ENCODE results near the gene SLC30A2.

SLC30A2 gene

GRCh38 chr1:25989440-25990234 is 56.3 kb downstream of the SLC30A2 start:
- H3K4me3 ChIP-seq (ENCODE audit: low read length): no peak overlapping the region
- no peaks in the 10 kb centered on the region for H3K79me2 ChIP-seq (ENCODE audit: low read length)
- no peak overlapping the region for H2AFZ ChIP-seq (ENCODE audit: low read depth, low read length)
- no peak for TF ChIP-seq EZH2phosphoT487 (IDR thresholded peaks at IDR 0.05; ENCODE audit: low read depth)
- TF ChIP-seq CTCF (IDR thresholded peaks at IDR 0.05; ENCODE audit: low read depth, low read length): no peak
- no peak overlapping the region for H3K4me2 ChIP-seq (ENCODE audit: low read length)
- H3K9me3 ChIP-seq (ENCODE audit: insufficient read depth, low read length): no peaks in the 10 kb centered on the region
- H3K27me3 ChIP-seq (ENCODE audit: low read depth, low read length): no peaks in the 10 kb centered on the region
- H4K20me1 ChIP-seq (ENCODE audit: insufficient read depth, low read length): no peaks in the 10 kb centered on the region
- no peaks in the 10 kb centered on the region for H3K36me3 ChIP-seq (replicated peaks; ENCODE audit: low read depth, low read length)
- H3K9ac ChIP-seq (ENCODE audit: low read length): no peak overlapping the region
- H3K4me1 ChIP-seq (ENCODE audit: low read length): no peaks in the 10 kb centered on the region
- no peak overlapping the region for H3K27ac ChIP-seq (ENCODE audit: low read length)

- H3K36me3 ChIP-seq (replicated peaks; ENCODE audit: low read depth, low read length): no peaks in the 10 kb centered on the region
- no peak overlapping the region for H3K27ac ChIP-seq (ENCODE audit: low read length)
- H3K27me3 ChIP-seq (ENCODE audit: low read depth, low read length): no peaks in the 10 kb centered on the region
- H3K4me2 ChIP-seq (ENCODE audit: low read length): no peak overlapping the region
- no peaks in the 10 kb centered on the region for H4K20me1 ChIP-seq (ENCODE audit: insufficient read depth, low read length)
- no peak overlapping the region for H2AFZ ChIP-seq (ENCODE audit: low read depth, low read length)
- H3K9ac ChIP-seq (ENCODE audit: low read length): no peak overlapping the region
- TF ChIP-seq CTCF (IDR thresholded peaks at IDR 0.05; ENCODE audit: low read depth, low read length): no peak
- TF ChIP-seq EZH2phosphoT487 (IDR thresholded peaks at IDR 0.05; ENCODE audit: low read depth): no peak
- H3K9me3 ChIP-seq (ENCODE audit: insufficient read depth, low read length): no peaks in the 10 kb centered on the region
- no peaks in the 10 kb centered on the region for H3K4me1 ChIP-seq (ENCODE audit: low read length)
- H3K4me3 ChIP-seq (ENCODE audit: low read length): no peak overlapping the region
- no peaks in the 10 kb centered on the region for H3K79me2 ChIP-seq (ENCODE audit: low read length)
Measured at GRCh38 chr1:25987951-25988350, 58.0 kb downstream of the SLC30A2 start.

All from OCI-LY3 (cell line).